OCI-LY3 (cell line): ENCODE data around the gene SERPINB3.
"Not testable (repeated sequence)": the region's sequence is repeated elsewhere in the genome, so short reads cannot be mapped to it uniquely, and the experiment has no call there.

Experiments
- H2AFZ ChIP-seq: fragments of 200-600, 300-600 bp; shearing (Covaris generic); 2 replicates; pipeline ENCODE4 v1.6.0; 2014; ENCODE audit warnings: antibody characterized with exemption, low read depth, low read length
- H3K27ac ChIP-seq: fragments of 200-600, 300-600 bp; sonication (generic); 2 replicates; pipeline ENCODE4 v1.5.1; 2014; ENCODE audit warnings: mild to moderate bottlenecking, low read length, moderate library complexity, mixed read lengths
- H3K27me3 ChIP-seq: fragments of 200-600, 300-600 bp; sonication (generic); 2 replicates; pipeline ENCODE4 v1.6.1; 2014; ENCODE audit warnings: low read depth, low read length, mixed read lengths
- H3K36me3 ChIP-seq: fragments of 200-600, 300-600 bp; sonication (generic); replicated peaks from 2 replicates; pipeline ENCODE3; 2014; ENCODE audit warnings: low read depth, low read length, mixed read lengths
- H3K4me1 ChIP-seq: fragments of 300-600, 200-600 bp; sonication (generic); 2 replicates; pipeline ENCODE4 v1.6.1; 2014; ENCODE audit warnings: low read length, mixed read lengths
- H3K4me2 ChIP-seq: fragments of 200-600, 300-600 bp; sonication (generic); 2 replicates; pipeline ENCODE4 v1.6.1; 2014; ENCODE audit warnings: low read length, mixed read lengths
- H3K4me3 ChIP-seq: fragments of 300-600, 200-600 bp; sonication (generic); 2 replicates; pipeline ENCODE4 v1.5.1; 2014; ENCODE audit warnings: antibody characterized with exemption, mild to moderate bottlenecking, low read length, moderate library complexity
- H3K79me2 ChIP-seq: fragments of 300-600, 200-600 bp; shearing (Covaris generic); 2 replicates; pipeline ENCODE4 v1.6.1; 2014; ENCODE audit warnings: mild to moderate bottlenecking, low read length, mixed read lengths
- H3K9ac ChIP-seq: fragments of 300-600, 200-600 bp; shearing (Covaris generic); 2 replicates; pipeline ENCODE4 v1.6.0; 2014; ENCODE audit warnings: mild to moderate bottlenecking, low read length, moderate library complexity
- H3K9me3 ChIP-seq: fragments of 200-600, 300-600 bp; shearing (Covaris generic); 2 replicates; pipeline ENCODE4 v1.6.1; 2014; ENCODE audit warnings: low read length, mixed read lengths; ENCODE audit not compliant: insufficient read depth
- H4K20me1 ChIP-seq: fragments of 200-600, 300-600 bp; sonication (generic); 2 replicates; pipeline ENCODE4 v1.6.1; 2016; ENCODE audit warnings: low read length, mixed read lengths; ENCODE audit not compliant: insufficient read depth
- CTCF ChIP-seq: fragments of 200-600, 300-600 bp; sonication (generic); IDR thresholded peaks from 2 replicates; pipeline ENCODE4 v1.5.1; 2014; ENCODE audit warnings: antibody characterized with exemption, low read length, low read depth
- EZH2phosphoT487 ChIP-seq: fragments of 200-600 bp; shearing (Covaris generic); IDR thresholded peaks from 2 replicates; pipeline ENCODE4 v1.6.1; 2018; ENCODE audit warnings: antibody characterized with exemption, mixed run types, low read depth

SERPINB3 gene

GRCh38 chr18:63646936-63647335, 14.8 kb downstream of the SERPINB3 start:
- Histone ChIP-seq H3K27ac (no peak overlapping the region), H3K4me3 (no peak overlapping the region), H2AFZ (no peak overlapping the region), H3K36me3 (no peaks in the 10 kb centered on the region), H3K79me2 (no peaks in the 10 kb centered on the region), H3K9me3 (no peaks in the 10 kb centered on the region), H3K9ac (no peak overlapping the region), H3K27me3 (no peaks in the 10 kb centered on the region), H3K4me2 (no peak overlapping the region), H4K20me1 (no peaks in the 10 kb centered on the region), H3K4me1 (no peaks in the 10 kb centered on the region)
- TF ChIP-seq CTCF: no peak
- no peak for TF ChIP-seq EZH2phosphoT487

- not testable (repeated sequence) for H3K9me3 ChIP-seq, H3K27ac ChIP-seq, H2AFZ ChIP-seq, H3K4me1 ChIP-seq, H3K79me2 ChIP-seq, H3K4me2 ChIP-seq, H3K4me3 ChIP-seq, H3K36me3 ChIP-seq, H3K27me3 ChIP-seq, H3K9ac ChIP-seq, H4K20me1 ChIP-seq
These were observed 17.0 kb downstream of the SERPINB3 start for GRCh38 chr18:63644694-63645093.

- not testable (repeated sequence) for H3K36me3 ChIP-seq, H3K27me3 ChIP-seq, H3K9ac ChIP-seq, H4K20me1 ChIP-seq, H3K79me2 ChIP-seq, H3K4me3 ChIP-seq, H2AFZ ChIP-seq, H3K4me2 ChIP-seq, H3K4me1 ChIP-seq, H3K9me3 ChIP-seq, H3K27ac ChIP-seq
These were observed 17.6 kb downstream of the SERPINB3 start, which contains the start of gene SERPINB4 for GRCh38 chr18:63644142-63644541. Gene SERPINB4, minus strand, starts transcription at chr18:63644256. Its CDS starts 679 bp downstream, at chr18:63643577.

GRCh38 chr18:63642668-63643356, 18.9 kb downstream of the SERPINB3 start:
- not testable (repeated sequence) for H3K27ac ChIP-seq, H3K4me1 ChIP-seq, H3K4me3 ChIP-seq, H4K20me1 ChIP-seq, H2AFZ ChIP-seq, H3K4me2 ChIP-seq, H3K79me2 ChIP-seq, H3K9me3 ChIP-seq, H3K36me3 ChIP-seq, H3K27me3 ChIP-seq, H3K9ac ChIP-seq

GRCh38 chr18:63641157-63641680, 20.5 kb downstream of the SERPINB3 start:
- H3K9ac ChIP-seq, H3K27me3 ChIP-seq, H3K27ac ChIP-seq, H3K4me3 ChIP-seq, H2AFZ ChIP-seq, H3K36me3 ChIP-seq, H4K20me1 ChIP-seq, H3K4me2 ChIP-seq, H3K9me3 ChIP-seq, H3K79me2 ChIP-seq, H3K4me1 ChIP-seq: not testable (repeated sequence)

- Histone ChIP-seq H3K4me2 (no peak overlapping the region), H3K27me3 (no peaks in the 10 kb centered on the region), H3K4me1 (no peaks in the 10 kb centered on the region), H3K79me2 (no peaks in the 10 kb centered on the region), H2AFZ (no peak overlapping the region), H4K20me1 (no peaks in the 10 kb centered on the region), H3K27ac (no peak overlapping the region), H3K4me3 (no peak overlapping the region), H3K9ac (no peak overlapping the region), H3K9me3 (peaks cover 7% of the 10 kb centered on the region), H3K36me3 (no peaks in the 10 kb centered on the region)
- TF ChIP-seq CTCF (no peak), EZH2phosphoT487 (no peak)
These were observed 24.0 kb downstream of the SERPINB3 start for GRCh38 chr18:63637703-63638102.
